ENCODE results near the gene KDM2B. TPM values are rescaled to one million over a fixed set of nuclear protein-coding genes. Genes with fewer than 3 reads are reported as not detected.

Gene KDM2B
- polyA plus RNA-seq, 2 of the 4 experiments (the other 2 are of a cell fraction) = 10.4 to 18.4 TPM

GRCh38 chr12:121513464-121514183 lies 67.2 kb downstream of the KDM2B start:
- WGBS (ENCODE audit: missing lambda C conversion rate) = 70% methylated on average over 17 of the region's 17 CpGs
- peak; percentile 82 to 99 for ATAC-seq
- H3K27ac ChIP-seq = 0 out of 6 replicates have a peak overlapping the region, but pooled peaks of 1 of the 2 experiments have one; percentile 4
- no peak overlapping the region for H3K4me3 ChIP-seq
- POLR2A ChIA-PET = no interaction called here
- no peak overlapping the region for H3K4me2 ChIP-seq
- H3K9me3 ChIP-seq = no peaks in the 10 kb centered on the region
- TF ChIP-seq BCL3 (IDR thresholded peaks at IDR 0.05) (no peak), ESRRA (IDR thresholded peaks at IDR 0.05; ENCODE audit: borderline replicate concordance, low read length) (no peak), HOXB13 (CRISPR knock-in tag; IDR thresholded peaks at IDR 0.05; ENCODE audit: low read depth) (no peak), PBX3 (IDR thresholded peaks at IDR 0.05) (no peak), HOXB5 (CRISPR knock-in tag; IDR thresholded peaks at IDR 0.05) (no peak), USF2 (IDR thresholded peaks at IDR 0.05) (no peak), TFCP2L1 (CRISPR knock-in tag; IDR thresholded peaks at IDR 0.05) (no peak), HOXA7 (CRISPR knock-in tag; IDR thresholded peaks at IDR 0.05) (no peak), POLR2A (IDR thresholded peaks at IDR 0.05; ENCODE audit: low read length) (no peak), PHF8 (IDR thresholded peaks at IDR 0.05; ENCODE audit: borderline replicate concordance, low read depth) (no peak), RARB (CRISPR knock-in tag; IDR thresholded peaks at IDR 0.05) (no peak), CHD4 (IDR thresholded peaks at IDR 0.05; ENCODE audit: borderline replicate concordance) (no peak), SMC3 (IDR thresholded peaks at IDR 0.05) (no peak), ZSCAN20 (CRISPR knock-in tag; IDR thresholded peaks at IDR 0.05) (no peak), SREBF2 (IDR thresholded peaks at IDR 0.05) (no peak), RAD21 (conservative IDR thresholded peaks at IDR 0.05 in 1 of 2, IDR thresholded peaks at IDR 0.05 in 1 of 2) (no peak), CHD2 (IDR thresholded peaks at IDR 0.05; ENCODE audit: low read length, partially characterized antibody) (no peak)
- peak; percentile 7 for FAIRE-seq
- H3K4me1 ChIP-seq = 0 out of 3 replicates have a peak, but pooled peaks cover 7% of the 10 kb centered on the region
- CTCF ChIA-PET = interaction anchor here (1.4 to 1.6 kb wide), 3 partner anchors 14 to 70 kb away, joined by 3 to 5 read pairs (median 4); no protein-coding TSS in a partner anchor
- DNase-seq (ENCODE audit: low read depth in 1 of 2, low spot score in 1 of 2) = peak; percentile 84 to 91

- POLR2A ChIA-PET = no interaction called here
- no peak for FAIRE-seq
Measured at GRCh38 chr12:121512561-121512960, 68.3 kb downstream of the KDM2B start.

GRCh38 chr12:121511916-121512315 lies 68.9 kb downstream of the KDM2B start:
- POLR2A ChIA-PET = no interaction called here
- Histone ChIP-seq H3K4me2 (no peak overlapping the region), H3K9me3 (no peaks in the 10 kb centered on the region), H3K27ac (no peak overlapping the region), H3K4me3 (no peak overlapping the region), H3K4me1 (0 out of 3 replicates have a peak, but pooled peaks cover 7% of the 10 kb centered on the region)
- CTCF ChIA-PET = interaction anchor here (1.6 kb wide), 1 partner anchor 18 kb away, joined by 3 read pairs; no protein-coding TSS in a partner anchor
- DNase-seq (ENCODE audit: low read depth in 1 of 2, low spot score in 1 of 2) (no peak), ATAC-seq (no peak), FAIRE-seq (no peak)
- 87% methylated on average over 12 of the region's 12 CpGs for WGBS (ENCODE audit: missing lambda C conversion rate)
- no peak for TF ChIP-seq BCL3 (IDR thresholded peaks at IDR 0.05)
- TF ChIP-seq MAX (IDR thresholded peaks at IDR 0.05) = no peak
- TF ChIP-seq CHD2 (IDR thresholded peaks at IDR 0.05; ENCODE audit: low read length, partially characterized antibody) = no peak
- no peak for TF ChIP-seq RFX5 (IDR thresholded peaks at IDR 0.05)
- TF ChIP-seq CBX2 (IDR thresholded peaks at IDR 0.05; ENCODE audit: borderline replicate concordance, low read depth) = no peak
- TF ChIP-seq MYC (IDR thresholded peaks at IDR 0.05; ENCODE audit: borderline replicate concordance, low read length) = no peak
- TF ChIP-seq CTCF (IDR thresholded peaks at IDR 0.05) = no peak
- no peak for TF ChIP-seq E2F6 (IDR thresholded peaks at IDR 0.05; ENCODE audit: borderline replicate concordance, low read depth)
- TF ChIP-seq FOXS1 (CRISPR knock-in tag; IDR thresholded peaks at IDR 0.05) = no peak
- no peak for TF ChIP-seq RAD21 (conservative IDR thresholded peaks at IDR 0.05 in 1 of 2, IDR thresholded peaks at IDR 0.05 in 1 of 2)
- TF ChIP-seq SREBF2 (IDR thresholded peaks at IDR 0.05) = no peak
- no peak for TF ChIP-seq JUN (IDR thresholded peaks at IDR 0.05)

More at GRCh38 chr12:121512561-121512960, 68.3 kb downstream of the KDM2B start:
- H3K27ac ChIP-seq = no peak overlapping the region
- 78% methylated on average over 12 of the region's 12 CpGs for WGBS (ENCODE audit: missing lambda C conversion rate)
- DNase-seq (ENCODE audit: low read depth in 1 of 2, low spot score in 1 of 2) = no peak
- 0 out of 3 replicates have a peak, but pooled peaks cover 7% of the 10 kb centered on the region for H3K4me1 ChIP-seq
- TF ChIP-seq HOXA7 (CRISPR knock-in tag; IDR thresholded peaks at IDR 0.05) (no peak), POLR2A (IDR thresholded peaks at IDR 0.05; ENCODE audit: low read length) (no peak)
- no peak overlapping the region for H3K4me2 ChIP-seq
- no peak for ATAC-seq
- H3K9me3 ChIP-seq = no peaks in the 10 kb centered on the region
- no peak overlapping the region for H3K4me3 ChIP-seq
- CTCF ChIA-PET = interaction anchor here (1.5 to 1.6 kb wide), 2 partner anchors 13 to 18 kb away, joined by 3 to 4 read pairs; no protein-coding TSS in a partner anchor
